Stimulated activated naive B cell treated with anti-CD40 and anti-IgM and Interleukin-4, amounts not matched to agents 10 μg/mL and 1 μg/mL and 100 μg/mL, for 72 hours (primary cell): ENCODE results near the gene MACROH2A2.
"Not testable (repeated sequence)": the region's sequence is repeated elsewhere in the genome, so short reads cannot be mapped to it uniquely, and the experiment has no call there.

ENCODE experiments used
- ATAC-seq, 2 donors: fragments of 150-1000 bp; cut with Tn5 transposase; replicated peaks; 2 replicates each; pipeline ENCODE4 v1.10.0; 2021; ENCODE audit warnings: moderate library complexity in 1 of 2
- DNase-seq: peaks from one replicate; pipeline ENCODE4 v3.0.0; 2021
- H3K27ac Mint-ChIP-seq: one replicate; pipeline ENCODE4 v1.8.0; 2022; ENCODE audit warnings: mild to moderate bottlenecking, mixed read lengths
- H3K27me3 Mint-ChIP-seq, 2 donors: one replicate each; pipeline ENCODE4 v1.8.0; 2022; ENCODE audit warnings: mixed read lengths in 2 of 2
- H3K36me3 Mint-ChIP-seq, 2 donors: one replicate each; pipeline ENCODE4 v1.8.0; 2022; ENCODE audit warnings: mixed read lengths in 2 of 2, mild to moderate bottlenecking in 1 of 2
- H3K4me1 Mint-ChIP-seq, 2 donors: one replicate each; pipeline ENCODE4 v1.8.0; 2022; ENCODE audit warnings: mixed read lengths in 2 of 2, mild to moderate bottlenecking in 1 of 2
- H3K4me3 Mint-ChIP-seq, 2 donors: one replicate each; pipeline ENCODE4 v1.8.0; 2022; ENCODE audit warnings: mild to moderate bottlenecking in 2 of 2, mixed read lengths in 2 of 2, moderate library complexity in 1 of 2
- H3K9me3 Mint-ChIP-seq, 2 donors: one replicate each; pipeline ENCODE4 v1.8.0; 2022; ENCODE audit warnings: mixed read lengths in 2 of 2, mild to moderate bottlenecking in 1 of 2

The MACROH2A2 gene

GRCh38 chr10:70155255-70155838, 102.7 kb downstream of the MACROH2A2 start:
- Mint-ChIP-seq H3K9me3 (no peaks in the 10 kb centered on the region), H3K4me1 (peaks cover 0 to 4% of the 10 kb centered on the region in 2 donors), H3K36me3 (peaks cover 27 to 60% of the 10 kb centered on the region in 2 donors), H3K4me3 (no peak overlapping the region), H3K27ac (peak overlapping the region; percentile 4), H3K27me3 (no peaks in the 10 kb centered on the region)
- no peak for ATAC-seq
- no peak for DNase-seq

- ATAC-seq (no peak), DNase-seq (no peak)
- Mint-ChIP-seq H3K9me3 (no peaks in the 10 kb centered on the region), H3K4me1 (peaks cover 11 to 24% of the 10 kb centered on the region in 2 donors), H3K36me3 (peaks cover 32 to 54% of the 10 kb centered on the region in 2 donors), H3K27ac (no peak overlapping the region), H3K27me3 (no peaks in the 10 kb centered on the region), H3K4me3 (no peak overlapping the region)
Observed at GRCh38 chr10:70158113-70158512, 105.5 kb downstream of the MACROH2A2 start.

DNA sequence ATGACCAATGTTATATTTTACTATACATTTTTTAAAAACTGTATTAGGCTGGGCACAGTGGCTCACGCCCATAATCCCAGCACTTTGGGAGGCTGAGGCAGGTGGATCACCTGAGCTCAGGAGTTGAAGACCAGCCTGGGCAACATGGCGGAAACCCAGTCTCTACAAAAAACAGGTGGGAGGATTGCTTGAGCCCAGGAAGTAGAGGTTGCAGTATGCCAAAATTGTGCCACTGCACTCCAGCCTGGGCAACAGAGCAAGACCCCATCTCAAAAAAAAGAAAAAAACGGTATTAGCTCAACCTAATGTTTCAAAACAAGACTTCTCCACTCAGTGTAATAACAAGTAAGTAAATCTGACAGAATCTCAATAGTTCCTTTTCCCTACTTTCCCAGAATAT, 106.7 kb downstream of the MACROH2A2 start:
- not testable (repeated sequence) for H3K4me3 Mint-ChIP-seq, H3K27ac Mint-ChIP-seq, ATAC-seq, DNase-seq, H3K9me3 Mint-ChIP-seq, H3K27me3 Mint-ChIP-seq
- Mint-ChIP-seq H3K36me3 (peaks cover 32 to 55% of the 10 kb centered on the region in 2 donors), H3K4me1 (peaks cover 19 to 37% of the 10 kb centered on the region in 2 donors)

GRCh38 chr10:70160798-70161197, 108.2 kb downstream of the MACROH2A2 start:
- ATAC-seq (no peak), DNase-seq (no peak)
- no peaks in the 10 kb centered on the region for H3K9me3 Mint-ChIP-seq
- peaks cover 18 to 37% of the 10 kb centered on the region in 2 donors for H3K4me1 Mint-ChIP-seq
- no peak overlapping the region for H3K4me3 Mint-ChIP-seq
- peaks cover 24 to 46% of the 10 kb centered on the region in 2 donors for H3K36me3 Mint-ChIP-seq
- no peaks in the 10 kb centered on the region for H3K27me3 Mint-ChIP-seq
- H3K27ac Mint-ChIP-seq, result no peak overlapping the region
